ENCODE measurements around the gene CAMK1D.
"Not testable (repeated sequence)": the region's sequence is repeated elsewhere in the genome, so short reads cannot be mapped to it uniquely, and the experiment has no call there.

CAMK1D gene

GRCh38 chr10:12348870-12349628 lies at the start of gene CAMK1D:
Gene CAMK1D (plus strand): TSS chr10:12349547.
- DNase-seq (ENCODE audit: low read depth), result no peak

GRCh38 chr10:12301036-12301435 lies 48.3 kb upstream of the CAMK1D start:
- not testable (repeated sequence) for DNase-seq (ENCODE audit: low read depth)

GRCh38 chr10:12308057-12308456 lies 41.3 kb upstream of the CAMK1D start:
- DNase-seq (ENCODE audit: low read depth), result no peak

DNA sequence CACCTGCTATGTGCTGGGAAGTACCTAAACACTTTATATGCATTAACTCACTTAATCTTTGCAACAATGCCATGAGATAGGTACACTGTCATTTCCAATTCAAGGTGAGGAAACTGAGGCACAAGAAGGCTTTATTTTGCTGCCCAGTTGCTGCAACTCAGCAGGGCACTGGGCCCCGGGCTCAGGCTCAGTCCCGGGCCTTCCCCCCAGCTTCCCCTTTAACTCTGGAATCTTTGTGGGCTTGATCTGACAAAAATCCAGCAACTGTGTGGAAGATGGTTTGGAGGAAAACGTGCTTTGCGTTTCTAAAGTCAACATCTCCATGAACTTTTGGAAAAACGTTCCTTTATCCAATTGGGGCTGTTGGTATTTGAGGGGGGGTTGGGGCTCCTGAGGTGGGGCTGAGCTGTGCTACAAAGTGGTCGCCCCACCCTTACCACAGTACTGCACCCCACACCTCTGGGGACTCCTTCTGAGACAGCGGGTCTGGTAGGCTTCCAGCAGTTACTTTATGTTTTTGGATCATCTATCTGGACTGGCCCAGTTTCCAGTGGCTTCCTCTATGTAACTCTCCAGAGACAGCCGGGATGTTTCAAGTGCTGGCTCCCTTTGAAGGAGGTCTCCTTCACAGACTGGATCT lies 40.5 kb upstream of the CAMK1D start:
- no peak for DNase-seq (ENCODE audit: low read depth)

GRCh38 chr10:12309783-12310182 lies 39.6 kb upstream of the CAMK1D start:
- DNase-seq (ENCODE audit: low read depth), result not testable (repeated sequence)

DNA sequence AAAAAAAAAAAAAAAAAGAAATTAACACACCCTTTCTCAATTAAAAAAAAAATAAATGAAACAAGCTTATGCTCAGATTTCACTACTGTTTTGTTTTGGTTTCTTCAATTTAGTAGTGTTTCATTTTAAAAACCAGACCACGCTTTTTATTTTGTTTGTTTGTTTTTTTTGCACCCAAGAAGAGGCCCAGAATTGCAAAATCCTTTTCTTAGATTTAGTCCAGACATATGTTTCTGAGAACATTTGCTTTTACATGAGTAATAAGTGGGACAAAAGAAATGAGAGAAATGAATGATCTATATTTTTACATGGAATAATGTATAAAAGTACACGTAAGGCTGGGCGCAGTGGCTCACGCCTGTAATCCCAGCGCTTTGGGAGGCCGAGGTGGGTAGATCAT lies 34.5 kb upstream of the CAMK1D start:
- DNase-seq (ENCODE audit: low read depth), result no peak

DNA sequence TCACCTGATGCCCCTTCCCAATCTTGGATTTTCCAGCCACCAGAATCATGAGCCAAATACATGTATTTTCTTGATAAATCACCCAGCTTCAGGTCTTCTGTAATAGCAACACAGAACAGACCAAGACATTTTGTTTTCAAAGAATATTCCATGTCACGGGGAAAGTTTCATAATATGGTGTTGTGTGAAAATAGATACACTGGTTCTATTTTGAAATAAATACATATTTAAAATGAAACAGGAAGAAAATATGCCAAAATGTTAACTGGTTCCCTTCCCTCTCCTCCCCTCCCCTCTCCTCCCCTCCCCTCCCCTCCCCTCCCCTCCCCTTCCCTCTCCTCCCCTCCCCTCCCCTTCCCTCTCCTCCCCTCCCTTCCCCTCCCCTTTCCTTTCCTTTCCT lies 30.3 kb upstream of the CAMK1D start:
- no peak for DNase-seq (ENCODE audit: low read depth)

- no peak for DNase-seq (ENCODE audit: low read depth)
These were observed 28.5 kb upstream of the CAMK1D start for GRCh38 chr10:12320892-12321291.

- DNase-seq (ENCODE audit: low read depth), result no peak
These were observed 27.7 kb upstream of the CAMK1D start for GRCh38 chr10:12321641-12322040.

DNA sequence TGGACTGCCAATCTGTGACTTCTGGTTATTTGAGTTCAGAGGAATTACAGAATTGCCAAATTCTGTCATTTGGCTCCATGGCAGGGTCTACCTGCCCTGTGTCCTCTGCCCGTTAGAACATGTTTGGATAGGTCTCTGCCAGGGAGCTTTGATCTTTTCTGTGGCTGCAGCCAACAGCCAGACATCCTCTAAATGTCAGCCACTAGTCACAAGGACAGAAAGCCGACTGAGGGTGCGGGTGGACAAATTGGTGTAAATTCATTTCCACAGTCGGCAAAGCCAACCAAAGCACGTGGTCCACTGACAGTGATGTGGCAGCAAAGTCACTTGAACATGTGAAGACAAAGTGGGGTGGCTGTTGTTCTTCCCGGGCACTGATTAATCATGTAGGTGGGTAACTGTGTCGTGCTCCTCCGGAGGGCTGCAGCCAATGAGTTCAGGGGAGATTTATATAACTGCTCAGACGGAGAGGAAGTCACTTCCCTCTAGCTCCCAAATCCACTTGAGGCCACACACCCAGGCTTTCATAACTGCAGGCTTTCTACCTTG lies 26.7 kb upstream of the CAMK1D start:
- no peak for DNase-seq (ENCODE audit: low read depth)

DNA sequence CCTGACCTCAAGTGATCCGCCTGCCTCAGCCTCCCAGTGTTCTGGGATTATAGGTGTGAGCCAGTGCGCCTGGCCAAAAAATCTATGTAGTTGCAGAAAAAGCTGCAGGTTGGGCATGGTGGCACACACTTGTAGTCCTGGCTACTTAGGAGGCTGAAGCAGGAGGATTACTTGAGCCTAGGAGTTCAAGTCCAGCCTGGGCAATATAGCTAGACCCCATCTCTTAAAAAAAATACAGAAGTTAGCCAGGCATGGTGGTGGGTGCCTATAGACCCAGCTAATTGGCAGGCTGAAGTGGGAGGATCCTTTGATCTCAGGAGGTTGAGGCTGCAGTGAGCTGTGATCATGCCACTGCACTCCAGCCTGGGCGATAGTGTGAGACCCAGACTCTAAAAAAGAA lies 24.8 kb upstream of the CAMK1D start:
- DNase-seq (ENCODE audit: low read depth), result no peak

DNA sequence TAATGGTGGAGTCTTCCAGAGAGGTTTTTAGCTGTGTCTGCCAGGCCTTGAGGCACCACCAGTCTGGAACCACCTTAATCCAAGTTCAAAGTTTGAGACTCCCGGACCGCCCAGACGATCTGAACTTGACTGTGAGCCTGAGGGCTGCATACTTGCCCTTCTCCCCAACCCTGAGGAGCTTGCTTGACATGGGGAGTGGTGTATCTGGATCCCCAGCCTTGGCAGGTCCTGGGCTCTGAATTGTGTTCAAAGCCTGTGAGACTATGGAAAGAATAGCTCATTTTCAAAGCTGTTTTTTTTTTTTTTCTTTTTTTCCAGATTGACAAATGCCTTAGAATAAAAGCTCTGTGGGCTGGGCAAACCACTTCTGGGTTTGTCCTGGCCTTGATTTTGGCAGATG lies 22.3 kb upstream of the CAMK1D start:
- no peak for DNase-seq (ENCODE audit: low read depth)

DNA sequence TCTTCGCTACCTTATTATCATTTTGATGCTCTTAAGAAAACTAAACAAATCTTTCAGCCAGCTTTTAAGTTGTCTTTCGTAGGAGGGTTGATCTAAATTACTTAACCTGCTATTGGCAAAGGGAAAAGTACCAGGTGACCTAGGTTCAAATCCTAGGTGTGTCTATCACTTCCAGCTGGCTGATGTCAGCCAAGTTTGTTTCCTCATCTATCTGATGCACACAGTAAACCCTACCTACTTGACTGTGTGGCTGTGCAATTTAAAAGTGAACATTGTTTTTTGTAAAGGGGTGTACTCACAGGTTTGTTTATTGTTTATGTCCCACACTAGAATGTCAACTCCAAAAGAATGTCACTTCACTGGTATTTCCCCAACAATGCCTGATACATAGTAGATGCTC lies 21.9 kb upstream of the CAMK1D start:
- no peak for DNase-seq (ENCODE audit: low read depth)

- not testable (repeated sequence) for DNase-seq (ENCODE audit: low read depth)
These were observed 21.0 kb upstream of the CAMK1D start for GRCh38 chr10:12328312-12328711.

DNA sequence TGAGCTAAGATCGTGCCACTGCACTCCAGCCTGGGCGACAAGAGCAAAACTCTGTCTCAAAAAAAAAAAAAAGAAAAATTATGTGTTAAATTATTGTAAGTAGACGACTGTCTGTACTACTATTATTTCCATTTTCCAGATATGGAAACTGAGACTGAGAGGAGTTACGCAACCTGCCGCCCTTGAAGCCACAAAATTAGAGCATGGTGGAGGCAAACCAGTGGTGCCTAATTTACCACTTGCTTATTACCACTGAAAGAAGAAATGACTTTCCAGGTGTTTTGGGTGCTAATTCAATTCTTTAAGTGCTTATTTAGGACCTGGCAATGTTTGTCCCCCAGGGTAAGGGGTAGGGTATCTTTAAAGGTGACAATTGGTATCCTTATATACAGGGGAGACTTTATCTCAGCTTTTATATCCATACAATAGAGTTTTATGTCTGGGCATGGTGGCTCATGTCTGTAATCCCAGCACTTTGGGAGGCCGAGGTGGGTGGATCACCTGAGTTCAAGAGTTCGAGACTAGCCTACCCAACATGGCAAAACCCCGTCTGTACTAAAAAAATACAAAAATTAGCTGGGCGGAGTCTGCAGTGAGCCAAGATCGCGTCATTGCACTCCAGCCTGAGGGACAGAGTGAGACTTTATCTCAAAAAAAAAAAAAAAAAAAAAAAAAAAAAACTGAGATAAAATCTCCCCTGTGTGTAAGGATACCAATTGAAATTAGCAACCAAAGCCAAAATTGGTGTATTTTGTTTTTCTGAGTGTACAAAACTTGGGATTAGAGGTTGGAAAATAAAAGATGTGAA lies 16.6 kb upstream of the CAMK1D start:
- no peak for DNase-seq (ENCODE audit: low read depth)

- peak; percentile 68 for DNase-seq (ENCODE audit: low read depth)
These were observed 15.8 kb upstream of the CAMK1D start for GRCh38 chr10:12333380-12334185.

- DNase-seq (ENCODE audit: low read depth), result no peak
These were observed 15.2 kb upstream of the CAMK1D start for GRCh38 chr10:12334186-12334530.

DNA sequence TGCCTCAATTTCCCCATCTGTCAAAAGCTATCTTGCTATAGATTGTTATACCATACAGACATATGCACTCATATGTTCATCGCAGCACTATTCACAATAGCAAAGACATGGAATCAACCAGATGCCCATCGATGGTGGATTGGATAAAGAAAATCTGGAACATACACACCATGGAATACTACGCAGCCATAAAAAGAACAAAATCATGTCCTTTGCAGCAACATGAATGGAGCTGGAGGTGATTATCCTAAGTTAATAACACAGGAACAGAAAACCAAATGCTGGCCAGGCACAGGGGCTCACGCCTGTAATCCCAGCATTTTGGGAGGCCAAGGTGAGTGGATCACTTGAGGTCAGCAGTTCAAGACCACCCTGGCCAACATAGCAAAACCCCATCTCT lies 14.2 kb upstream of the CAMK1D start:
- not testable (repeated sequence) for DNase-seq (ENCODE audit: low read depth)

GRCh38 chr10:12337453-12338372 lies 11.6 kb upstream of the CAMK1D start:
- DNase-seq (ENCODE audit: low read depth), result no peak

GRCh38 chr10:12338981-12339380 lies 10.4 kb upstream of the CAMK1D start:
- DNase-seq (ENCODE audit: low read depth), result no peak

- no peak for DNase-seq (ENCODE audit: low read depth)
These were observed 9.0 kb upstream of the CAMK1D start for GRCh38 chr10:12340371-12340770.
